Esophagus mucosa (tissue), 1 donor: ENCODE measurements around the gene BCR. TPM values are rescaled to one million over a fixed set of nuclear protein-coding genes. Genes with fewer than 3 reads are reported as not detected.
A peak's percentile ranks its signal among the peaks of the same experiment; 100 is the strongest.

Experiments used
- ATAC-seq: fragments of 200-7000 bp; cut with Tn5 transposase; one replicate; pipeline ENCODE4 v1.9.1; 2020
- total RNA-seq: library from RNA; stranded (reverse); gene quantifications from one replicate; pipeline ENCODE4 v1.2.4, GENCODE V29; 2023
- donor health status: DM: yes; HTN: yes; CAD: no.

The BCR gene
- total RNA-seq, 1 donor from 2014 or later: 39.7 TPM

- ATAC-seq: no peak
Measured at GRCh38 chr22:23151827-23152226, 28.5 kb upstream of the BCR start.

GRCh38 chr22:23152238-23153114, 27.8 kb upstream of the BCR start:
- no peak for ATAC-seq

- ATAC-seq: no peak
Measured at GRCh38 chr22:23153994-23154393, 26.3 kb upstream of the BCR start.

- no peak for ATAC-seq
Measured at GRCh38 chr22:23154461-23154860, 25.8 kb upstream of the BCR start.

GRCh38 chr22:23155143-23155542, 25.2 kb upstream of the BCR start:
- ATAC-seq: no peak

GRCh38 chr22:23155831-23156230, 24.5 kb upstream of the BCR start:
- no peak for ATAC-seq

GRCh38 chr22:23156286-23156685, 24.0 kb upstream of the BCR start:
- no peak for ATAC-seq

GRCh38 chr22:23157560-23158515, 22.5 kb upstream of the BCR start:
- no peak for ATAC-seq

GRCh38 chr22:23158516-23159290, 21.6 kb upstream of the BCR start:
- ATAC-seq: no peak

- no peak for ATAC-seq
Measured at GRCh38 chr22:23159291-23159630, 21.0 kb upstream of the BCR start.

GRCh38 chr22:23161029-23161428, 19.3 kb upstream of the BCR start:
- no peak for ATAC-seq

- no peak for ATAC-seq
Measured at GRCh38 chr22:23161574-23161973, 18.7 kb upstream of the BCR start.

GRCh38 chr22:23163665-23164064, 16.6 kb upstream of the BCR start:
- no peak for ATAC-seq

- no peak for ATAC-seq
Measured at GRCh38 chr22:23164091-23164490, 16.2 kb upstream of the BCR start.

- ATAC-seq: no peak
Measured at GRCh38 chr22:23166042-23166831, 14.1 kb upstream of the BCR start.

GRCh38 chr22:23166841-23167616, 13.3 kb upstream of the BCR start:
- no peak for ATAC-seq

GRCh38 chr22:23168391-23169042, 11.8 kb upstream of the BCR start:
- ATAC-seq: peak; percentile 3

GRCh38 chr22:23169043-23169406, 11.3 kb upstream of the BCR start:
- ATAC-seq: no peak

- no peak for ATAC-seq
Measured at GRCh38 chr22:23175817-23176644, 4.3 kb upstream of the BCR start.

GRCh38 chr22:23176645-23177027, 3.7 kb upstream of the BCR start:
- no peak for ATAC-seq
